ENCODE measurements around the gene ST8SIA6.
"Not testable (repeated sequence)": the region's sequence is repeated elsewhere in the genome, so short reads cannot be mapped to it uniquely, and the experiment has no call there.

Gene ST8SIA6

GRCh38 chr10:17427201-17427600 is 27.2 kb downstream of the ST8SIA6 start:
- DNase-seq (ENCODE audit: low read depth in 2 of 2), result no peak

DNA sequence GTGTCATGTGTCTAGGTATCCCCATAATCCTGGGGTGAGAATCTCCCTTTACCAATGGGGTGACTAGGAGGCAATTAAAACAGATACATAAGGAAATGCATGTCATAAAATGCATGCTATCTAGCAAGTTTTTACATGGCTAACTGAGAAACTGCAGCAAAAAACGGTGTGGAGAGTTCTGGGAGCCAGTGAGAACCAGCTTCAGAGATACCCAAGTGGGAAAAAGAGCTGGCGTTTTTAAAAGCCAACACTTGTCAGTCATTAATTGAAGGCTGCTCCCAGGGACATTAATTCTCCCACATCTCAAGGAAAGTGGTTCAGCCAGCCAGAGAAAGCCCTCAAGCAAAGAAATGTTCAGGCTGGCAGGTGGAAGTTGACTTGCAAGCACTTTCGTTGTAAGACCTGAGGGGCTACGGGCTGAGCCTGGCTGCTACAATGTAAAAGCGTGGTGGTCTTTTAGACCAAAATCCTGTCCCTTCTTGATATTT is 28.1 kb downstream of the ST8SIA6 start:
- DNase-seq (ENCODE audit: low read depth in 2 of 2), result no peak

- no peak for DNase-seq (ENCODE audit: low read depth in 2 of 2)
Measured at GRCh38 chr10:17425584-17426262, 28.7 kb downstream of the ST8SIA6 start.

DNA sequence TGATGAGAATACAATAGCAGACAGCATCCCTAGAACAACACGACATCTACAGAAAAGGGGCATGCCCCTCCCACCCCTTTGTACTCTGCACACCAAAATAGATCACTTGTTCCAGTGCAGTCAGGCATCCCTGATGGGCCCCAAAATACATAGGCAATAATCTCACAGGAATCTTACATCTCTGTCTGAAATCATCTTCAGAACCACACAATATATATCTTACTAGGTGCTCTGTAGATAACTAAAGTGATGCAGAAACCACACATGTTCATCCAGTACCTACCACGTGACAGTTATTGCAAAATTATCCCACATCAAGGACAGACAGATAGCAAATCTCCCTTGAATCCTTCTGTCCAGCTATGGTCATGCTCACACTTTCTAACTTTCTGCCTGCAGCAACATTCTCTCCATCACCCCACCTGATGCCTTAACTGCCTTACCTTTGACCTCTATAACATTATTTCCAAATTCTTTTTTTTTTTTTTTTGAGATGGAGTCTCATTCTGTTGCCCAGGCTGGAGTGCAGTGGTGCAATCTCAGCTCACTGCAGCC is 30.7 kb downstream of the ST8SIA6 start:
- no peak for DNase-seq (ENCODE audit: low read depth in 2 of 2)

- no peak for DNase-seq (ENCODE audit: low read depth in 2 of 2)
Measured at GRCh38 chr10:17422931-17423330, 31.5 kb downstream of the ST8SIA6 start.

- no peak for DNase-seq (ENCODE audit: low read depth in 2 of 2)
Measured at GRCh38 chr10:17418249-17418648, 36.1 kb downstream of the ST8SIA6 start.

DNA sequence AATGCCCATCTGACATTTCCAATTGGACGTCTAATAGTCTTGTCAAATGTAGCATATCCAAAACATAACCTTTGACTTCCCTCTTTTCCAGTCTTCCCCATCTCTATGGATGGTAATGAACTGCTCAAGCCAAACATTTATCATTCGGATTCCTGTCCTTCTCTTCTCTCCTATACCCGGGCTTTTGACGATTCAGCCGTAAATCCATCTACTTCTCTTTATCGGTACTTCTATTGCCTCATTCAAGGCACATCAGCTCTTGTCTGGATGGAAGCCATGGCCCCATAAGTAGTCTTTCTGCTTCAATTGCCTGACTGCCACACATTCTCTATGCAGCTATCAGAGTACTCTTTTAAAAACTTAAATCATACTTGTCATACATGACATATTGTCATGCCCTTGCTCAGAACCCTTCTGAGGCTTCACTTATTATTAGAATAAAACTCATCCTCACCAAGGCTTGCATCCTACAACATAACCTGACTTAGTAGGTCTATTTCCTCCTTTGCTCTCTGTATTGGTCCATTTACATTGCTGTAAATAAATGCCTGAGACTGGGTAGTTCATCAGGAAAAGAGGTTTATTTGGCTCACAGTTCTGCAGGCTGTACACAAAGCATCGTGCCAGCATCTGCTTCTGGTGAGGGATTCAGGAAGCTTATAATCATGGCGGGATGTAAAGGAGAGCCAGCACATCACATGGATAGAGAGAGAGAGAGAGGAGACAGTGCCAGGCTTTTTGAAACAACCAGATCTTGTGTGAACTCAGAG is 37.8 kb downstream of the ST8SIA6 start:
- no peak for DNase-seq (ENCODE audit: low read depth in 2 of 2)

- DNase-seq (ENCODE audit: low read depth in 2 of 2), result no peak
Measured at GRCh38 chr10:17415046-17415658, 39.2 kb downstream of the ST8SIA6 start.

DNA sequence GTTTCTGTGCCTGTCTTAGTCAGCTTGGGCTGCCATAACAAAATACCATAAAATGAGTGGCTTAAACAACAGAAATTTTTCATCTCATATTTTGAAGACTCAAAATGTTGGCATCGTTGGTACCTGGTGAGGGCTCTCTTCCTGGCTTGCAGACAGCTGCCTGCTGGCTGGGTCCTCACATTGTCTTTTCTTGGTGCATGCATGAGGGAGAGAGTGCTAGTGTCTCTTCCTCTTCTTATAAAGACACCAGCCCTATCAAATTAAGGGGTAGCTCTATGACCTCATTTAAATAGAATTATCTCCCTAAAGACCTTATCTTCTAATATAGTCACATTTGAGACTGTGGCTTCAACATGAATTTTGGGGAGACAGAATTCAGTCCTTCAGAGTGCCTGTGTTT is 39.9 kb downstream of the ST8SIA6 start:
- DNase-seq (ENCODE audit: low read depth in 2 of 2), result no peak

DNA sequence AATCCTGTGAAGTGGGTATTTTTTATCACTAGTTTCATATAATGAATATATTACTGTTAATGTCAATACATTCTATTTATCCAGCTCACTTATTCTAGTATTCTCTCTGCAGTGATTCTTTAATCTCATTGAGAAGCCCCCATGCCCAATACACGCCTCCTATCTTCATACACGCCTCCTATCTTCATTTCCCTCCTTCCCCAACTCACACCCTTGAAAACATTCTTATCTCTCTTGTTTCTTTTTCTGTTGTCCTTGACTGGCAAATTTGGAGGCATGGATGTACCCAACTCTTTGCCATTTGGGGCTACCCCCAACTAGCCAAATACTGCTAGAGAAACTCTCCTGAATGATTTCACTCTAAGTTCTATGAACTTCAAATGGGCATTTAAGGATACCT is 40.5 kb downstream of the ST8SIA6 start:
- DNase-seq (ENCODE audit: low read depth in 2 of 2), result no peak

GRCh38 chr10:17412323-17412722 is 42.1 kb downstream of the ST8SIA6 start:
- DNase-seq (ENCODE audit: low read depth in 2 of 2), result no peak

GRCh38 chr10:17410907-17411306 is 43.5 kb downstream of the ST8SIA6 start:
- DNase-seq (ENCODE audit: low read depth in 2 of 2), result no peak

DNA sequence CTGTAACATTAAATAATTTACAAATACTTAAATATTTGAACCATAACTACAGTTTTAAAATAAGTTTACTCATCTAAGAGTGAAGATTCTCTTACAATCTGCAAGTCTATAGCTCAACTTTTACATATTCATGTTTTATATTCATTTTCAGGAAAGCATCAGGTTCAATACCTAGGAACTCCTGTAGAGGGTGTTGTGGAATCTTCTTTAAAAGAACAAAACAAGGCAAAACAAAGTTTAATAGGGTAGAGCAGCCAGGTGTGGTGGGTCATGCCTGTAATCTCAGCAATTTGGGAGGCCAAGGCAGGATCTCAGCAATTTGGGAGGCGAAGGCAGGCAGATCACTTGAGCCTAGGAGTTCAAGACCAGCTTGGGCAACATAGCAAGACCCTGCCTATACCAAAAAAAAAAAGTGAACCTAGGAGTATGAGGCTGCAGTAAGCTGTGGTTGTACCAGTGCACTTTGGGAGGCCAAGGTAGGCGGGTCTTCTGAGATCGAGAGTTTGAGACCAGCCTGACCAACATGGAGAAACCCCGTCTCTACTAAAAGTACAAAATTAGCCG is 45.1 kb downstream of the ST8SIA6 start:
- no peak for DNase-seq (ENCODE audit: low read depth in 2 of 2)

DNA sequence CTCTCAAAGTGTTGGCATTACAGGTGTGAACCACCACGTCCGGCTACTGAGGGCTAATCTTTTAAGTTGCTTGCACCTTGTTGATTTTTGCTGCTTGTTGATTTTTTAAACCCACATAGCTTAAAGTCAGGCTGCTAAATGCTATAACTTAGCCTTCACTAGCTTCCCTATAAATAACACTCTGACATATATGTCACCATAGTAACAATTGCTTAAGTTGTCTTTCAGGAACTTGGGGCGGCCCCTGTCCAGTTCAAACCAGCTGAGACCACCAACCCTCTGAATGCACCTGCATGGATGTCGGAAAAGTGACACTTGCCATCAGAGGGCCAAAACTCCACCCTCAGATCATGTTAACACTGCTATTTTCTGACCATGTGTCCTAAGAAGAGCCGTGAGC is 47.3 kb downstream of the ST8SIA6 start:
- no peak for DNase-seq (ENCODE audit: low read depth in 2 of 2)

- DNase-seq (ENCODE audit: low read depth in 2 of 2), result no peak
Measured at GRCh38 chr10:17406036-17406834, 48.2 kb downstream of the ST8SIA6 start.

GRCh38 chr10:17403161-17403560 is 51.2 kb downstream of the ST8SIA6 start:
- no peak for DNase-seq (ENCODE audit: low read depth in 2 of 2)

GRCh38 chr10:17402040-17402439 is 52.4 kb downstream of the ST8SIA6 start:
- not testable (repeated sequence) for DNase-seq (ENCODE audit: low read depth in 2 of 2)

GRCh38 chr10:17396004-17396403 is 58.4 kb downstream of the ST8SIA6 start:
- DNase-seq (ENCODE audit: low read depth in 2 of 2), result no peak

DNA sequence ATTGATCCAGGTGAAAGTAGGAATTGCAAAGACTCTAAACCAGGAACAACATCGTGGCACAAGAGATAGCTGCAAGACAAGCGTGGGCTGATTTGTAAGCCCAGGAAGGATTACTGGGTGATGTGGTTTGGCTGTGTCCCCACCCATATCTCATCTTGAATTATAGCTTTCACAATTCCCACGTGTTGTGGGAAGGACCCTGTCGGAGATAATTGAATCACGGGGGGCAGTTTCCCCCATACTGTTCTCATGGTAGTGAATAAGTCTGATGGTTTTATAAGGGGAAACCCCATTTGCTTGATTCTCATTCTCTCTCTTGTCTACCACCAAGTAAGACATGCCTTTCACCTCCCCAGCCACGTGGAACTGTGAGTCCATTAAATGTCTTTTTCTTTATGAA is 59.5 kb downstream of the ST8SIA6 start:
- DNase-seq (ENCODE audit: low read depth in 2 of 2), result peak in 1 of 2 donors; percentile 4

- no peak for DNase-seq (ENCODE audit: low read depth in 2 of 2)
Measured at GRCh38 chr10:17387861-17388503, 66.4 kb downstream of the ST8SIA6 start.

GRCh38 chr10:17386616-17387075 is 67.7 kb downstream of the ST8SIA6 start:
- DNase-seq (ENCODE audit: low read depth in 2 of 2), result no peak
